Hippocampal formation (tissue), 2 donors: Measurements from ENCODE around the gene DDAH2.

Experiments used
- DNase-seq, 2 donors: peaks; one replicate each; lab custom pipeline; 2025; lab: John Stamatoyannopoulos, UW

Gene DDAH2

DNA sequence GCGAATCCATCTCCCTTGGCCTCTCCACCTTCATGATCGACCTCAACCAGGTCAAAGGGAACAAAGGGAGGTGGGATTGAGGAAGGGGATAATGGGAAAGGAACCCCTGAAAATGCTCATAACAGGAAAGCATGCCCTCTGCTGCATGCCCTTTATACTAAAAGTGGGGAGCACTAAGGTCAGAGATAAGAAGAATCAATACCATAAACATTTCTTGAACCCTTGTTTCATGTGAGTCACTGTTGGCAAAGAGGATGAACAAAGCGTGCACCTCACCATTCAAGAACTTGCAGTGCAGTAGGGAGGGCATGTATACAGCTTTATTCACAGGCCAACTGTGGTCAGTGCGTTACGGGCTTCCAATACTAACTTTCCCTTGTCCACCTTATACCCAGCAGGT lies 31.7 kb upstream of the DDAH2 start:
- no peak for DNase-seq

DNA sequence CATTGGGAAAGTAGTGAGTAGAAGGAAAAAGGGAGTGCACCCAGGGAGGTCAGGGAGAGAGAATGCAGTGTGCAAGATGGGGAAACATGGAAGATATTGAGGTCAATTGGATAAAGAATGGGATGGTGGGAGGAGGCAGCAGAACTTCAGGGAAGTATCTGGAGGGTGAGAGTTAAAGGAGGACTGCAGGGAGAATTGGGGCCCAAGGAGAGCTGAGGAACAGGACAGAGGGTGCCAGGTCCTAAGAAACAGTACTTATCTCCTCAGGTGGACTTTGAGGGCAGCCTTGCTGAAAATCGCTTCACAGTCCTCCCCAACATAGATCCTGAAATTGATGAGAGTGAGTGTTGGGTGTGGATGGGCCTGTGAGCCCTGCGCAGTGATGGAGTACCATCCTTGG lies 29.2 kb upstream of the DDAH2 start:
- no peak for DNase-seq

DNA sequence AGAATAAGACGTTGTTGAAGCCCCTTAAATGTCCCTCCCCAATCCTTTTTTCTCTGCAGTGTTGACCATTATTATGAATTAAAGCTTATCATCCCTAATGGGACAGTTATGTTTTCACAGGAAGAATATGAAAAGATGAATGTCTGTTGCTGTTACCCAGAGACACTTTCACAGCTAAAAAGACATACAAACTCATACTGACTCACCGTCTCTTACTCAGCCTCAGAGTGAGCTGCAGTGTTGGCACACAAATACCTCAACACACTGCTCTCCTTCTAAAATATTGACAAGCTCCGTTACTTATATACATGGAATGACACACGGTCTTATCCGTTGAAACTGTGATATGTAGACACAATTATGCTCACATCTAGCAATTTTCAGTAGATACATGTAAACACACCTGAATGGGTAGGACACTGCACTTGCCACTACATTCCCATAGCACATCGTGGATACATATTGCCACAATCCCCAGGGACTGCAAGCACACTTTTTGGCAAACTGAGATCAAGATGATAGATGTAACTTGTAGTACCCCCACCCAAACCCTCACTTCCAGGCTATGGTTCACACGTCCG lies 23.7 kb upstream of the DDAH2 start:
- DNase-seq = no peak

DNA sequence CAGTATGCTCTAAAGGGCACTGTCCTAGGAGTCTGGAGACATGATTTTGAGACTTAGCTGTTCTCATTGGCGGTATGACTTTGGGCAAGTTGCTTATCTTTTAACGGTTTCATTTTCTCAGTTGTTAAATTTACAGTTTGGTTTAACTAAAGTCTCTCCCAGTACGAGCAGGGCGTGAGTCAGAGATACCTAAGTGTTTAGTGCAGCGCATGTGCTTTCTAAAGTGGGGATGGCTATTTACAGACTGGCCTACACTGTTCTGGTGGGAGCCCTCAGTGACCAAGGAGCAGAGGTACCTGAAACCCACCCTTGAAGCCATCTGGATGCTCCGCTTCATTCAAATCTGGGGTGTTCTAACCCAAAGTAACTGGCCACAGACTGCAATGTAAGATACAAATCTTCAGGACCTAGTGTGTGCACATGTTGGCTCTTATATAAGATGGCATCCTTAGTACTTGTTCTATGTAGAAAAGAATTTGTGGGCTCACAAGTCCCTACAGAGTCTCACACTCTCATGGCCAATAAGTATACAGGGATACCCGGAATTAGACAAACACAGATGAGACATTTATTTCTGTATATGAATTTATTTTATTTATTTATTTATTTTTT lies 21.4 kb upstream of the DDAH2 start:
- no peak for DNase-seq

DNA sequence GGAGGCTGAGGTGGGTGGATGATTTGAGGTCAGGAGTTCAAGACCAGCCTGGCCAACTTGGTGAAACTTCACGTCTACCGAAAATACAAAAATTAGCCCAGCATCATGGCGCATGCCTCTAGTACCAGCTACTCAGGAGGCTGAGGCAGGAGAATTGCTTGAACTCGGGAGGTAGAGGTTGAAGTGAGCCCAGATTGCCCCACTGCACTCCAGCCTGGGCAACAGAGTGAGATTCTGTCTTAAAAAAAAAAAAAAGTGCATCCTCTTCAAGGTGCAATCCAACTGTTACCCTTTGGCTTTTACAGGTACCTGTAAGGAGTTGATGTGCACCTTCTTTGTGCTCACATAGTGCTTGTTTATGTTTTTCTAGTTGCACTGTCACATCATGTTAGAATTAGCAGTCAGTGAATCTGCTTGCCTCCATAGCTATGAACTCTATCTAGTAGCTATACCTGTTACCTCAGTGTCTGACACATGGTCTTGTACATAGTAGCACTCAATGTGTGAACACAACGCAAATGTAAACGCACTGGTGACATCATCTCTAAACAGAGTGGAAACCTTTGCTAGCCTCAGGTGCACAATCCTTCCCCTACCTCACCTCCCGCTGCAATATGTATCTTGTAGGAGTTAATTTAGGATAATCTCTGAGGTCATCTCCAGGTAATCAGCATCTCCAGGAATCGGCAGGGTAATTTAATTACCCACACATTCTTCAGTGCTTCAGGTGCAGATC lies 20.4 kb upstream of the DDAH2 start:
- DNase-seq = no peak

DNA sequence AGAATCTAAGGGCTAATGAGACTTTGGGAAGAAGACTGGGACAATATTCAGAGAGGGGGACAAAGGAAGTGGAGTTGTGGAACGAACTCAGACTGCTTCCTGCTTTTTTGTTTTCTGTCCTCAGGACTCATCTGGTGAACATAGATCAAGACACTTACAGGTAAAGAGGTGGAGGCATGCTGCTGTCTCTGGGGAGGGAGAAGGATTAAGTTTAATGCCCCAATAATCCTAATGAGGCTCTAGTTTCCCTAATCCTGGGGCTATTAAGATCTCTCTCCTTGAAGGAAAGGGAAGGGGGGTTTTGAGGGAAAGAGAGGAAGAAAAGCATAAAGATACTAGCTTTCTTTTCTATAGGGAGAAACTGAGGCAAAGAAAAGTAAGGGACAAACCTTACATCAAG lies 15.3 kb upstream of the DDAH2 start:
- no peak for DNase-seq

DNA sequence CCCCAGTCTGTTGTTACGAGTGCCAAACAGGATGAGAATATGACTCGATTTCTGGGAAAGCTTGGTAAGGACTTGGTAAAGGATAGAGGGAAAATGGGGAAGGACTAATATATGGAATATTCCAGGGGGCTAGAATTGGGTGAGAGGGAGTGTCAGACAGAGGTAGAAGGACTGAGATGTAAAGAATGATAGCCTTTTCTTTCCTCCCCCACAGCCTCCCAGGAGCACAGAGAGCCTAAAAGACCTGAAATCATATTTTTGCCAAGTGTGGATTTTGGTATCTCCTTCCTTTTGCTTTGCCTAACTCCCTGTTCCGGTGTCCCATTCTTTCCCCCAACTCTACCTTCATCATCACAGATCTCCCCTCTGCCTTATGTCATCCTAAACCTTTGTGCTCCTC lies 13.8 kb upstream of the DDAH2 start:
- no peak for DNase-seq

DNA sequence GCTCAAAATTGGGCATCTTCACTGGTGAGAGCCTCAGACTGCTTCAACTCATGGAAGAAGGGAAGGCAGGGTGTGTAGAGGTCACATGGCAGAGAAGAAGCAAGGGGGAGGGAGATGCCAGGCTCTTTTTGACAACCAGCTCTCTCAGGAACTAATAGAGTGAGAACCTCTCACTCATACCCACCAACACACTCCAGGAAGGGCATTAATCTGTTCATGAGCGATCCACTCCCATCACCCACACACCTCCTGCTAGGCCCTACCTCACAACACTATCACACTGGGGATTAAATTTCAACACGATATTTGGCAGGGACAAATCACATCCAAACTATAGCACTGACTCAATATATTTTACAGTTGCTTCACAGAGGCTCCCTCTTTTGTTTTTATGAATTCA lies 12.7 kb upstream of the DDAH2 start:
- DNase-seq = no peak

DNA sequence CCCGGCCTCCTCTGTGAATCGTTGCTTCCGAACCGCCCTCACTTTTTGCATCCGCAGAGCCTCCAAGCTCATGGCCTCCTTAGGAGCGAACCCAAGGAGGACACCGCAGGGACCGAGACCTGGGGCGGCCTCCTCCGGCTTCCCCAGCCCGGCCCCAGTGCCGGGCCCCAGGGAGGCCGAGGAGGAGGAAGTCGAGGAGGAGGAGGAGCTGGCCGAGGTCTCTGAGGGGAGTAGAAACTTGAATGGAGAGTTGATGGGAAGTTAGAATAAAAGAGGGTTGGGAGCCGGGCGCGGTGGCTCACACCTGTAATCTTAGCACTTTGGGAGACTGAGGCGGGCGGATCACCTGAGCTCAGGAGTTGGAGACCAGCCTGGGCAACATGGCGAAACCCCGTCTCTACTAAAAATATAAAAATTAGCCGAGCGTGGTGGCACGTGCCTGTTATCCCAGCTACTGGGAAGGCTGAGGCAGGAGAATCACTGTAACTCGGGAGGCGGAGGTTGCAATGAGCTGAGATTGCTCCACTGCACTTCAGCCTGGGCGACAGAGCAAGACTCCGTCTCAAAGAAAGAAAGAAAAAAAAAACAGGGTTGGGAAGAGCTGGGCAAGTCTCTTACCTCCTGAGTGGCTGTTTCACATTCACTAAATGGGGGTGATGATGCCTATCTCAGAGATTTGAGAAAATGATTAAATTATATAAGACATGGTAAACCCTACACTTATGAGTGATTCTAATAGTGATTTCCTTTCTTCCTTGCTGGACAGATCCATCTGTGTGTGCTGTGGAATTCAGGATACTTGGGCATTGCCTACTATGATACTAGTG lies 11.5 kb upstream of the DDAH2 start:
- DNase-seq = peak in 1 of 2 donors; percentile 32

DNA sequence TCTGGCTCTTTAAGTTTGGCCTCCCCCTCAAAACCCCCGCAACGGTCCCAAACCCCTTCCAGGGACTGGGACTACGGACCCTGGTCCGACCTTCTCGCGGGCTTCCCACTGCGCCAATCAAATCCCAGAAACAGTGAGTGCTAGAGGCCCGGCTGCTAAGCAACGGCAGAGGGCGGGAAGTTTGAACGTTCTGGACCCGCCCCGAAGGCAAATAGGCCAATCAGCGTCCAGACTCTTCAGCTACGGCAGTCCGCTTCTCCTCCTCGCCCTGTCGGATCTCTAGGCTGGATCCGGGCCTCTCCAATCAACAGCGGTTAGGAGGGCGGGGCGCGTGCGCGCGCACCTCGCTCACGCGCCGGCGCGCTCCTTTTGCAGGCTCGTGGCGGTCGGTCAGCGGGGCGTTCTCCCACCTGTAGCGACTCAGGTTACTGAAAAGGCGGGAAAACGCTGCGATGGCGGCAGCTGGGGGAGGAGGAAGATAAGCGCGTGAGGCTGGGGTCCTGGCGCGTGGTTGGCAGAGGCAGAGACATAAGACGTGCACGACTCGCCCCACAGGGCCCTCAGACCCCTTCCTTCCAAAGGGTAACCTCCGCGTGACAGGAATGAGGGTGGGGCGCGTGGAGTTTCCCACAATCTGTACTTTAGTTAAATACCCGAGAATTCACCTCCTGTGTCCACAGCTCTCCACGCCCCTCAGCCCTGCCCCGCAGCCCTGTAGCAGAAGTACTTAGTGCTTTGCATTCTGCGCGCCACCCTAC lies 10.7 kb upstream of the DDAH2 start, which contains the start of gene MSH5:
MSH5 (plus strand) TSS at position 367 of the 758 bp plus-strand sequence. CDS start 462 bp downstream, outside the sequence.
- DNase-seq = peak; percentile 95 to 97

DNA sequence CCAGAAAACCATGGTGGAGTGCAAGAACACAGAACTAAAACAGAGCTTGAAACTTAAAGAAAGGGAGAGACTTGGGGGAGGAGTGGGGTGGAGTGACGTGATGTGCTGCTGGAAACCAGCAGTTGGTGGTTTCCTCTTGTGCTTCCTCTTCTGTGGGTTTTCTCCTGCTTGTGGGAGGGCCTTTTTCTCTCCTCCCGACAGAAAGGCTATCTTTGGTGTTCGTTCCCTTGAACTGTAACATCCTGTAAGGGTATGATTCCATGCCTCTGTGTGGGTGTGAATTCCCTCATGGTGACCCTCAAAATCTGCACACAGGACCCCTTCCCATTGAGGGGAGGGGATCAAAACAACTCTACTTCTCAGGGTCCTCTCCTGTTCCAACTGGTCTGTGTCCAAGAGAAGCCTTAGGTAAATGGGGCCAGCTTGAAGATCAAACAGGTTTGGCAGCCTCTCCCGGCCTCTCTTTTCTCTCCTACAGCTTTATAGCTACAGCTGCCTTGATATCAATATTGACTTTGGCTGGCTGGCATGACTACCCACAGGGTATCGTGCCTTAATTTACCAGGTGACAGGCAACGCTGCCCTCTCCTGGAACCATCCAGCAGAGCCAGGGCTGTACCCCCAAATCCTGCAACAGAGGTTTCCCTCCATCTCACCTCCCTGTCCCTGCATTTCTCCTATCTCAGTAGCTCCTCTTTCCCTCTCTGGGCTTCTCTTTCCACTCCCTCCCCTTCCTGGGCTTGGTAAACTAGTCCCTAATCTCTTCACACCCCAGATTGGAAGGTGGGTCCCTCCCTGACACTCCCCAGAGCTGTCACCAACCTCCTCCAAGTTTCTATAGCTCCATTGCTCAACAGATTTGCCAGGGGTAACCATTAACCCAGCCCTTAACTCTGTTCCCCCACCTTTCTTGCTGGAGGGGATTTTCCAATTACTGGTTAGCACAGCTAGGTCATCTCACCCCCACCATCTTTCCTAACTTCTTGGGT lies 9.2 kb upstream of the DDAH2 start:
- DNase-seq = peak; percentile 13 to 34

DNA sequence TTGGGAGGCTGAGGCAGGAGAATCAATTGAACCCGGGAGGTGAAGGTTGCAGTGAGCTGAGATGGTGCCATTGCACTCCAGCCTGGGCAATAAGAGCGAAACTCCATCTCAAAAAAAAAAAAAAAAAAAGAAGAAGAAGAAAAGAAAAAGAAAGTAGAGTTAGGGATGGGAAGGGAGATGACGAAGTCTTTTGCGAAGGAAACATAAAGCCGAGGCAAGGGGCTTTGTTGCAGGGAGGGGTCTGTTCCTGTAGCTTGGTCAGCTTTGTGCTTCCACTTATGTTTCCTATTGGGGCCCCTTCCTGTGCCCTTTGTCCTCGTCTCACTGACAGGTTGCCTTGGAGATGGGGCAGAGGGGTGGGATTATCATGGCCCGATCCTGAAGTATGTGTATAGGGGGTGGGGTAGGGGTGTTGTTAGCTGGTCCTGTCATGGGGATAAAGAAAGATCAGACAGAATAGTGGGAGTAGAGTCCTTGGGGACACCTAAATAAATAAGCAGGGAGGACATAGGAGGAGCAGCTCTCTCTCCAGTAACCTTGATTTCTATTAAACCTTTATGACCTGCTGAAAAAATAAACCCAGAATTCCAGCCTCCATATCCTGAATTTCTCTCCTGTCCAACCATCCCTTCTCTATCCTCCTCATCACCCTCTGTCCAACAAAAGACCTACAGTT lies 8.4 kb upstream of the DDAH2 start:
- no peak for DNase-seq

DNA sequence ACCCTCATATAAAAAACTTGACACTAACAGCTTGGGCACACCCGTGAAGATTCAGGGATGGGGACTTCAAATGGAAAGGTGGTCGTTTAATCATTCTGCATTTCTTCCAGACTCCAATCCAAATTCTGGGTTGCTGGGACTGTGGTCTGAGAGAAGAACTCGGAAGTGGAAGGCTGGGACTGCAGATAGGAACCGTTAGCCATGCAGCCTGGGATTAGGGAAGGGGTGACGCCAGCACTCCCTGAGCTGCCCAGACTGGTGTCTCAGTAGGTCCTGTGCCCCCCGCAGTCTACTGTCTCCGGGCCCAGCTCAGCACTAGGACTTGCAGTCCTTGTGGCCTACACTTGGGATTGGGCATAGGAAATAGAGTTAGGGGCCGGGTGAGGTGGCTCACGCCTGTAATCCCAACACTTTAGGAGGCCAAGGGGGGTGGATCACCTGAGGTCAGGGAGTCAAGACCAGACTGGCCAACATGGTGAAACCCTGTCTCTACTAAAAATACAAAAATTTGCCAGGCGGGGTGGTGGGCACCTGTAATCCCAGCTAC lies 7.7 kb upstream of the DDAH2 start:
- DNase-seq = no peak

DNA sequence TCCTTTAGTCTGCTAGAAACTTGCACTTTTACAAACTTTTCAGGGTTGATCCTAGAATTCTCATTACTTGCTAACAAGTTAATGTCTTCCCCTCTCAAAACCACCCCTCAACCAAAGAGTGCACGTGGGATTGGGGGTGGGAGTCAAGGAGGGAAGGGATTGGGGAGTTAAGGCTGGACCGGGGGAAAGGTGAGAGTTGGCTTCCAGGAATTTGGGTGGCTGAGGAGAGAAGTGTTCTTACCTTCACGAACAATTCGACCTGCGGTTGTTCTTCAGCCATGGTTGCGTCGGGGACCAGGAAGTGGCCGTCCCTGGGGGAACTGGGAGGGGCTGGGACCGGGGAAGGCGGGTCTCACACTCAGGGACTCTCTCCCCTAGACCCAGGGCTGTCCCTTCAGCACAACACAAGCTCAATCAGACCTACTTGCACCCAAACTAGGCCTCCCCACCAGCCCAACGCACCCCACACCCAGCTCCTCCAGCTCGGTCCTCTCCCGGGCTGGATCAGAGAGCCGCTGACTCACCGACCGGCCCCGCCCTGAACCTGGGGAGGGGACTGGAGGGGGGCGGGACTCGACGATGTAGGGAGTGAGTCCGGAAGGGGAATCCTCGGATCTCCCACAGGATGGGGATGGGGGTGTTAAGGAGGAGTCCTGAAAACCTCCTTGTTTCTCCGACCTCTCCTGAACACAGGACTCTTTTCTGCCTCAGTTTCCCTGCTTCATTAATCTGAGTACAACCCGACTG lies 7.1 kb upstream of the DDAH2 start, which contains the start of gene CLIC1:
CLIC1 (minus strand) TSS at position 510 of the 747 bp plus-strand sequence; CDS start at position 280, 230 bp downstream.
- DNase-seq = peak in 1 of 2 donors; percentile 27

DNA sequence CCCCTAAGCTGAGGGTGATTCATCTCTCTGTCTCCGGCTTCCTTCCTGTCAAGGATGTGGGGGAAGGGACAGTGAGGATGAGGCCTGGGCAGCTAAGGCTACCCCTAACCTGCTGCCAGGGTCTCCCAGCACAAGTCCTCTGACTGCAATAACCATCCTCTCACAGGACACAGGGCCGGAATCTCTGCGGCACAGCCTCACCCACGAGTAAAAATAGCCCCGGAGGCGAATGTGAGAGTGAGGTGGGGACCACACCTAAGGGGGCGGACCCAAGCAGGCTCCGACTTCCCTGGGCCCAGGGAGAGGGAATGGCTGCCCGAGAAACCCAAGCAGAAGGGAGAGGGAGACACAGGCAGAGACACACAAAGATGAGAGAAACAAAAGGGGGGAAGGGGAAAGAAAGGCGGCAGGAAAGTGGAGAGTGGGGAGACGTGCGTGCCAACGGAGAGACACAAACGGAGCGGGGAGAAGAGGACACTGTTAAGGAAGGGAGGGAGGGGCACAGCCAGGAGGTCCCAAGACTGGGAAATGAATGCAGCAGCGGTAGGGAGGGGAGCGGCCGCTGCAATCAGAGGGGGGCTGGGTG lies 5.8 kb upstream of the DDAH2 start:
- DNase-seq = no peak

DNA sequence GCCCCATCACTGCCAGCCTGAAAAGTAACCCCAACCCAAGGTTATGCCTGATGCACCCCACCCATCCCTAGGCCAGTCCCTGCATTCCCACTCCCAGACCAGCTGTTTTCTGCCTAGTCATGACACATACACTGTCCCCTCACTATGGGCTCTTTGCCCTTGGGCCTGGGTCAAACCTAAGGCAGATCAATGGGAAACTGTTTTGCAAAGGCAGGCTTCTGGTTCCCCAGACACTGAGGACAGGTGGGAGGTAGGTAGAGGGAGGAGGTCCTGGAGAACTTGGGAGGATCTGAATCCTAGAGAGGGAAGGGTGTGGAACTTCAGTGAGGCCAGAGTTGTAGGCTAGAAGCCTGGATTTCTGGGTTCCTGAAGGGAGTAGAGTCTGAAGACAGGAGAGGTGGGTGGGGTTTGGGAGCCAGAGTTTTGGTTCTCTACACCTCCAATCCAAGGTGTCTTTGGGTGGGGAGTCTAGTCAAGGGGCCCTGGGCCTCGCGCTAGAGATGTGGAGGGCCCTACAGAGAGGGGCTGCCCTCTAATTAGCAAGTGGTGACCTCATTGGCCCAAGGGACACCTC lies 5.2 kb upstream of the DDAH2 start:
- no peak for DNase-seq

DNA sequence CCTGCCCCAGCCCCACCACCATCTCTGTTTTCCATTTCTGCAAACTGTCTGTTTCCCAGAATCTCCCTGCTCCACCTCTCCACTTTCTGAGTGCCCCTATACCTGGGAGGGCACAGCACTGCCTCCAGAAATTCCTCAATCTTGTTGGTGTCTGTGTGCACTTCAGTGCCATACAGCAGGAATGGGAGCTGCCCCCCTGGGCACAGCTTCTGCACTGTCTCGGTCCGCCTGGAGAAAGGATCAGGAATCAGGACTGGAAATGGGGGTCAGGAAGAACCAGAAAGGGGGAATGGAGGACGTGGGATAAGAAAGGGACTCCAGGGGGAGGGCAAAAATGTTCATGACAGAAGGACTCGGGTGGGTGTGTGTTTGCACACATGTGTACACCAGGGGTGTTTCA lies 4.6 kb upstream of the DDAH2 start:
- DNase-seq = no peak

DNA sequence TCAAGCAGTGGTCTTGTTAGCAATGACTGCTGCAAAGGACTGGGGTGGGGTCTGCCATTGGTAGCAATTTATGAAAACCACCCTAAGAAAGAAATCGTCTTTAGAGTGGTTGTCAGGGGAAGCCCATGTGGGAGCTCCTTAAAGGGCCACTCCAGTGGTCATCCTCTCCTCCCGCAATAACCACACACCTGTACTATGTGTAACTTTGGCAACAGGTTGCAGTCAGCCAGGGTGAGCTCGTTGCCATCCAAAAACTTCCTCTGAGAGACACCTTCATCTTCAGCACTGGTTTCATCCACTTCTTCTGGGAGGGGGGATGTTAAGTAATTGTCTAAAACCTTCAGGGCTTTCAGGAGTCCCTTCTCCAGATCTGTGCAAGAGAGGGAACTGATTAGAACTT lies 2.9 kb upstream of the DDAH2 start:
- no peak for DNase-seq
